Stimulated activated naive CD4-positive, alpha-beta T cell treated with Interleukin-2 at 50 U/mL for 16 hours (primary cell): ENCODE results near the gene STK39.
"Not testable (repeated sequence)": the region's sequence is repeated elsewhere in the genome, so short reads cannot be mapped to it uniquely, and the experiment has no call there.

ENCODE experiments used
- DNase-seq: peaks from one replicate; lab custom pipeline; 2025; lab: John Stamatoyannopoulos, UW

Gene STK39

DNA sequence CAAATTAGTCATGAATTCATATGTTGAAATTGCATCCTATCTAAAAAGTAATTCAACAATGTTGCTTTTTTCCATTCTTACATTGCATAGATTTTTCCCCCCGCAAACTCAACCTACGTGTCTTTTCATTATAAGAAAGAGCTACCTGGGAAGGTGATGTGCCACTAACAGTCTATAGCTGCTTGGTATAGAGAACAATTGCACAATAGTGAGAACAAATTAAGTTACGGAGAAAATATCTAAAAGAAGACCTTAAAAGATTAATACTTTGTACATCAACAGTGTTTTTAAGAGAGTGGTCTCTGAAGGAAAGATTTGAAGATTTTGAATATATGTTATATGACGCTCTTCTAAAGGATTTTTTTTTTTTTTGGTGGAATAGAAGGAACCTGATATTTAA, 111.8 kb downstream of the STK39 start:
- no peak for DNase-seq

DNA sequence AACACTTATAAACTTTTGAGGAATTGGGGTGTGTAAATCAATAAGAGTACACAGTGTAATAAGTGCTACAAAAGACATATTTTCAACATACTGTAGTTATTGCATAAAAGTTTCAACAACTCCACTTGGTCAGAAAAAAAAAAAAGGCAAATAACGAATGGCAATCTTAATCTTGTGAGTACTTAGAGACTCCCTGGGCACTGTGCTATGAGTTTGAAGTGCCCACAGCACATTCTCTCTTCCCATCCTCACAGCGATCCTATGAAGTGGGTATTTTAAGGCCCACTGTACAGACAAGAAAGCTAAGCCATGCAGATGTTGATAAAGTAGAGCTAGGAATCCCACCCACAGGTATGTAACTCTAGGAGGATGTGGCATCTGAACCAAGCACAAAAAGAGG, 112.3 kb downstream of the STK39 start:
- no peak for DNase-seq

- no peak for DNase-seq
These were observed 112.9 kb downstream of the STK39 start for GRCh38 chr2:168134485-168134884.

DNA sequence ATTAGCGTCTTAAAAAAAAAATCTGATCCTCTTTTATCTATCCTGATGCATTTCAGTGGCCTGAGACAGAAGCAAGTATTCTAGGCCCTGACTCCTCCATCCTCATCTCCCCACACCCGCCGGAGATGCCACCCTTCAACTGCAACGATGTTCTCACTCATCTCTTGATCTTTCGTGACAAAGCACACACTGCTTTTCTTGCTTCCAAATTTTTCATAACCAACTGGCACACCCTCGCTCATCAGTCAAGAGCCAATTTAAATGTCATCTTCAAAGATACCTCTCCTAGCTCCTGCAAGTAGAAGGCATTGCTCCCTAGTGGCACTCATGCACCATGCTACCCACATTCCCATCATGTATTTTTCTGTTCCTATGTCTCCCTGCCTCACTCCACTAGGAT, 115.0 kb downstream of the STK39 start:
- no peak for DNase-seq

GRCh38 chr2:168130346-168130745, 117.0 kb downstream of the STK39 start:
- no peak for DNase-seq

GRCh38 chr2:168127371-168127770, 120.0 kb downstream of the STK39 start:
- no peak for DNase-seq

GRCh38 chr2:168122210-168122609, 125.2 kb downstream of the STK39 start:
- not testable (repeated sequence) for DNase-seq

DNA sequence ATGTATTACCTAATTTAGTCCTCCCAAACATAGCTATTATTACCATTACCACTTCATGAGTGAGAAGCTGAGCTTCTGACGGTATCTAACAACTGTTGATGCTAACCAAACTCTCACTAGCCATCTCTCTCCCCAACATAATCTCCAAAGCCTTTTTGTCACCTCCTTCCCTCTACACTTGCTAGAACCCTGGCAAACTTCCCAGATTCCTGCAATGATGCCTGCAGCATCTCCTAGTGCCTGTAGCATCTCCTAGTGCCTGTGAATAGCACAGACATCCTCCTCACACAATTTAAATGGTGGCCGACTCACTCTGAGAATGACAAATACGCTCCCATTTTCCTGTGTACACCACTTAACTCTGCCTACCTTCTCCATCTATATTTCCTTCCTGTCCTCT, 126.7 kb downstream of the STK39 start:
- DNase-seq, result no peak

DNA sequence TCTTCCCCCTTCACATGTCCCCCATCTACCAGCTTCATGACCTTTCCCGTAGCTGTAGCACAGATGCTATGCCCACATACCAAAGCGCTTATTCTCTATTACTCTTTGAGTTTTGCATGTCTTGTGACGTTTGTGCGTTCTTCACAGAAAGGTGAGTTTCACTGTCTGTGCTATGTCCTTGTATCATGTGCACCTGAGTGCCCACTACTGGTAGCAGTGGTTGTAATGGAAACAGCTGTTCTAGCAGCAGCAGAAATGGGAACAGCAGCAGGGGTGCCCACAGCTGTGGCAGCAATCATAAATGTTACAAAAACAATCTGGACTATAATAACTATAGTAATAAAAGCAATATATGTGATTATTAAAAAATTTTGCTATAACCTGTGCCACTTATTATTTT, 127.1 kb downstream of the STK39 start:
- DNase-seq, result no peak

GRCh38 chr2:168119515-168120141, 127.8 kb downstream of the STK39 start:
- no peak for DNase-seq

- no peak for DNase-seq
These were observed 128.5 kb downstream of the STK39 start for GRCh38 chr2:168118733-168119514.

GRCh38 chr2:168116448-168116847, 130.9 kb downstream of the STK39 start:
- DNase-seq, result no peak

GRCh38 chr2:168114619-168115018, 132.8 kb downstream of the STK39 start:
- DNase-seq, result no peak

DNA sequence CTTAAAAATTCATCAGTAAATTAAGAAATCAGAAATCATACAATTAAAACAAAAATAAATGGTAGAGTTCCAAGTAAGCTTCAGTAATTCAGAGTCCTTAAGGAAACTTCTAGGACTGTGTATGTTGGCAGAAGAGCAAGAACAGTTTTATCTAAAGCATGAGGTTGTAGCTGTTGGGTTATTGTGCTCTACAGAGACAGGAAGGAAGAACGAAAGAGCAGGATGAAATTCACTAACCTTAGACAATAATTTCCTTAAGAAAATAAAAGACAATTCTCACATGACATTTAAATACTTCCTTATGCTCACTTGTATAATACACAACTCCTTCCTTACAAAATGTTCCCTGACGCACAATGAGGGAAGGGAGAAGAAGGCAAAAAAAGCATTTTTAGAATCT, 133.4 kb downstream of the STK39 start:
- DNase-seq, result no peak

- no peak for DNase-seq
These were observed 140.1 kb downstream of the STK39 start for GRCh38 chr2:168107322-168107721.

DNA sequence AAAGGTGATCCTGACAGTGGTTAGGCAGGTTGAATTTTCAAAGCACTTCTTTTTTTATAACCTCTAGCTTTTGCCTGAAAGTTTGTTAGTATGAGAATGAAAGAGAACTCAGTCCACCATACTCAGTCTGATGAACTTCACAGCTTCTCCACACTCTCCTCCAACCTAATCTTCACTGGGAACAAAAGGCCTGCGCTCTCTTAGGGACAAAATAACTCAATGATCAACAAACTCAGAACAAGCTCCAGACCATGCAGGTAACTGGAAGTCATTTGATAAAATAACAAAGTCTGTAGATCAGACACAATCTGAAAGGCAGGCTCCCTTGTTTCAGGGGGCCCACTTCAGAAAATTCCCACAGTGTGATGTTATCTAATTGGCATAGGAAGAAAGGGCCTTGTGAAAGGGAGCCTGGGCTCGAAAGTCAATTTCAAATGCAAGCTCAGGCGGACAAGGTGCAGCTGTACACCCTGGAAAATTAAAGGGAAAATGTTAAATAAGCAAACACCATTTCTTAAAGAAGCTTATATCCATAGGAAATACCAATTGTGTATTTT, 142.2 kb downstream of the STK39 start:
- no peak for DNase-seq

DNA sequence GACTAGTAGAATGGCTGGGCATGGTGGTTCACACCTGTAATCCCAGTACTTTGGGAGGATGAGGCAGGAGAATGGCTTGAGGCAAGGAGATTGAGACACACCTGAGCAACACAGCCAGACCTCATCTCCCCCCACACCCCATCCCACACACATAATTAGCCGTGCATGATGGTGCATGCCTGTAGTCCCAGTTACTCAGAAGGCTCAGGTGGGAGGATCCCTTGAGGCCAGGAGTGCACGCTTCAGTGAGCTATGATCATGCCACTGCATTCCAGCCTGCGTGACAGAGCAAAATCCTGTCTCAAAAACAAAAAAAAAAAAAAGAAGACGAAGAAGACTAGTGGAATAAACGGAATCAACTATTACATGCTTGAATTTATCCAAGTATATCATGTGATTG, 150.0 kb downstream of the STK39 start:
- DNase-seq, result no peak

- DNase-seq, result no peak
These were observed 151.2 kb downstream of the STK39 start for GRCh38 chr2:168096158-168096557.

- no peak for DNase-seq
These were observed 155.4 kb downstream of the STK39 start for GRCh38 chr2:168091986-168092385.

DNA sequence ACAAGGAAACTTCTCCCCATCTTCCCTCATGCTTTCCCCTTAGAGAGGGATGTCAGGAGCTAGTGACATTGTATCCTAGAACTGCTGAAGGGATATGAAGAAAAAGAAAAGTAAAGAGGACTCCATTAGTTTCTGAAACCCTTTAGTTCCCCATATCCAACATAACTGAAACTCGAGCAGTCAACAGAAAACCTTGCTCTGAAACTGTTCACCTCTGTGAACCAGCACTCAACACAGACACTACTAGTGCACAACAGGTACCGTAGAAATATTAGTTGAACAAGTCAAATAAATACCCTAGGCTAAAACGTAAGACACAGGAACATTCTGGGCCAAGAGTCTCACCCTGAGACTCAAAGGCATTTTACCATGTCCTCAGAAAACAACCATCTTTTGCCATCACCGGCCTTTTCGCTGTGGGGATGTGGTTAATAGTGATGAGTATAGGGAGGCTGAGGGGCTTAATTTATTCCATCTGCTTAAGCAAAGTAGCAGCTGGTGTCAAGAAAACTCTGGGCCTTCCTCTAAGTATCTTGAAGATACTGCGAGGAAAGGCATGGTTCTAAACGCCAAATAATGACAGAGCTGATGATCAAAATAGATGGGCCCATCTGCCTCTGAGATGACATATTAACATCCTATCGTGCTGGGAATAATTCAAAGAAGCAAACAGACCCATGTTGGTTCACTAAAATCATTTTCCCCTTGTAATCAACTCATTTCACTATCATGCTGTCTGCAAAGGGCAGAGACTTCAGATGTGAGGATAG, 156.8 kb downstream of the STK39 start:
- no peak for DNase-seq

- no peak for DNase-seq
These were observed 158.2 kb downstream of the STK39 start for GRCh38 chr2:168089200-168089599.

- DNase-seq, result no peak
These were observed 160.0 kb downstream of the STK39 start for GRCh38 chr2:168087401-168087800.

GRCh38 chr2:168086851-168087250, 160.5 kb downstream of the STK39 start:
- no peak for DNase-seq
